ENCODE data around the gene TWF2. TPM values are rescaled to one million over a fixed set of nuclear protein-coding genes. Genes with fewer than 3 reads are reported as not detected.

Gene TWF2
- total RNA-seq, 2 experiments from 2014 or later = 118 to 119 TPM

GRCh38 chr3:52183786-52184445 lies 55.0 kb downstream of the TWF2 start:
- CTCF ChIA-PET = interaction anchor here (1.1 kb wide), 1 partner anchor 37 kb away, joined by 3 read pairs; no protein-coding TSS in a partner anchor
- H3K36me3 Mint-ChIP-seq (ENCODE audit: low read depth) = no peaks in the 10 kb centered on the region
- H3K9me3 Mint-ChIP-seq = no peaks in the 10 kb centered on the region
- peaks cover 6% of the 10 kb centered on the region for H3K27me3 Mint-ChIP-seq
- no peak for DNase-seq
- POLR2A ChIA-PET = interaction anchor here (1.2 kb wide), 1 partner anchor 9 kb away, joined by 4 read pairs; no protein-coding TSS in a partner anchor
- peaks cover 21% of the 10 kb centered on the region for H3K4me1 Mint-ChIP-seq
- no peak overlapping the region for H3K4me3 Mint-ChIP-seq
- no peak overlapping the region for H3K27ac Mint-ChIP-seq

- no peaks in the 10 kb centered on the region for H3K36me3 Mint-ChIP-seq (ENCODE audit: low read depth)
- POLR2A ChIA-PET = interaction anchor here (1.2 to 1.9 kb wide), 2 partner anchors 10 to 19 kb away, joined by 4 to 7 read pairs; no protein-coding TSS in a partner anchor
- no peak overlapping the region for H3K4me3 Mint-ChIP-seq
- H3K4me1 Mint-ChIP-seq = peaks cover 16% of the 10 kb centered on the region
- H3K27me3 Mint-ChIP-seq = peaks cover 7% of the 10 kb centered on the region
- H3K9me3 Mint-ChIP-seq = no peaks in the 10 kb centered on the region
- DNase-seq = no peak
- no peak overlapping the region for H3K27ac Mint-ChIP-seq
- CTCF ChIA-PET = interaction anchor here (0.6 kb wide), 1 partner anchor 20 kb away, joined by 3 read pairs; no protein-coding TSS in a partner anchor
Measured at GRCh38 chr3:52182691-52183090, 56.3 kb downstream of the TWF2 start.

- H3K27me3 Mint-ChIP-seq = peaks cover 7% of the 10 kb centered on the region
- POLR2A ChIA-PET = interaction anchor here (1.4 to 1.9 kb wide), 2 partner anchors 19 to 186 kb away, joined by 3 to 7 read pairs; partner anchors contain the start of gene RPL29
- CTCF ChIA-PET = interaction anchor here (0.6 to 1.3 kb wide), 2 partner anchors 9 to 1085 kb away, joined by 3 to 4 read pairs; no protein-coding TSS in a partner anchor
- no peak overlapping the region for H3K27ac Mint-ChIP-seq
- peak; percentile 53 for DNase-seq
- peaks cover 16% of the 10 kb centered on the region for H3K4me1 Mint-ChIP-seq
- no peak overlapping the region for H3K4me3 Mint-ChIP-seq
- H3K36me3 Mint-ChIP-seq (ENCODE audit: low read depth) = no peaks in the 10 kb centered on the region
- H3K9me3 Mint-ChIP-seq = no peaks in the 10 kb centered on the region
Measured at GRCh38 chr3:52182196-52182595, 56.8 kb downstream of the TWF2 start.

- Mint-ChIP-seq H3K36me3 (ENCODE audit: low read depth) (no peaks in the 10 kb centered on the region), H3K4me3 (no peak overlapping the region), H3K27ac (no peak overlapping the region), H3K27me3 (peaks cover 7% of the 10 kb centered on the region), H3K9me3 (no peaks in the 10 kb centered on the region), H3K4me1 (peaks cover 16% of the 10 kb centered on the region)
- ChIA-PET POLR2A (interaction anchor here (1.4 to 1.9 kb wide), 2 partner anchors 20 to 186 kb away, joined by 3 to 7 read pairs; partner anchors contain the start of gene RPL29), CTCF (interaction anchor here (0.6 to 1.3 kb wide), 2 partner anchors 10 to 1086 kb away, joined by 3 to 4 read pairs; no protein-coding TSS in a partner anchor)
- DNase-seq = no peak
Measured at GRCh38 chr3:52181543-52181942, 57.4 kb downstream of the TWF2 start.

Other genes starting within 250 kb of the TWF2 start
- gene RPL29, start 243.3 kb downstream of the TWF2 start, total RNA-seq = 1,000 to 10,000 TPM; 1,042 to 1,047 TPM
- gene DUSP7, start 182.6 kb downstream of the TWF2 start, total RNA-seq = 10 to 100 TPM; 40.1 to 40.9 TPM
- 10 to 100 TPM; 24.8 to 25.6 TPM for gene POC1A, start 84.7 kb downstream of the TWF2 start, total RNA-seq
- 10 to 100 TPM; 62.1 to 62.6 TPM for gene ALAS1, start 41.0 kb downstream of the TWF2 start, total RNA-seq
- gene TLR9, start 13.5 kb downstream of the TWF2 start, total RNA-seq = under 1 TPM; 0.55 to 0.83 TPM
- 100 to 1,000 TPM; 123 to 124 TPM for gene PPM1M, start 6.6 kb upstream of the TWF2 start, total RNA-seq
- 100 to 1,000 TPM; 131 TPM for gene WDR82, start 39.5 kb upstream of the TWF2 start, total RNA-seq
- 10 to 100 TPM; 33.2 to 35.3 TPM for gene GLYCTK, start 48.7 kb upstream of the TWF2 start, total RNA-seq
- gene DNAH1, start 77.2 kb upstream of the TWF2 start, total RNA-seq = 10 to 100 TPM; 20.7 to 21.8 TPM
- gene BAP1, start 170.8 kb upstream of the TWF2 start, total RNA-seq = 100 to 1,000 TPM in 1 of 2 experiments, 10 to 100 TPM in 1; 90.4 to 100 TPM
- gene PHF7, start 171.5 kb upstream of the TWF2 start, total RNA-seq = 10 to 100 TPM; 22.6 to 23.6 TPM
- under 1 TPM; 0.18 to 0.20 TPM for gene SEMA3G, start 205.9 kb upstream of the TWF2 start, total RNA-seq
- gene TNNC1, start 214.9 kb upstream of the TWF2 start, total RNA-seq = 1 to 10 TPM; 2.3 to 2.5 TPM
- gene NISCH, start 216.4 kb upstream of the TWF2 start, total RNA-seq = 10 to 100 TPM; 73.8 to 75.0 TPM